ENCODE data around the gene MTA3.

MTA3 gene

DNA sequence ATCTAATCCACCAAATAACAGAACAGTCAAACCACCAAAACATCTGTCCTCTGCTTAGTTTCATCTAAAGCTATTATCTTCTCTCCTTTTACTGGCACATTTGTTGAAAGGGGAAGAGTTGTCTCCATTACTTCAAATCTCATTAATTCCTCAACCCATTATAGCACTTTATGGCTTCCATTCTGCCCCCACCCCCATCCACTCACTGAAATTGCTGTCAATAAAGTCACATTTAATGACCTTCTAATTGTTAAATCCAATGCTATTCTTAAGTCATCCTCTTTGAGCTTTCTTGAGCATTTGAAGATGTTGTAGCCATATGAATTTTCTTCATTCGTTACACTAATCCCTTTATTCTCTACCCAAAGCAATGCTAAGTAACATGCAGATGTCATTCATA, 190.3 kb downstream of the MTA3 start:
- DNase-seq (ENCODE audit: low read depth in 2 of 3, low spot score in 1 of 3): no peak

DNA sequence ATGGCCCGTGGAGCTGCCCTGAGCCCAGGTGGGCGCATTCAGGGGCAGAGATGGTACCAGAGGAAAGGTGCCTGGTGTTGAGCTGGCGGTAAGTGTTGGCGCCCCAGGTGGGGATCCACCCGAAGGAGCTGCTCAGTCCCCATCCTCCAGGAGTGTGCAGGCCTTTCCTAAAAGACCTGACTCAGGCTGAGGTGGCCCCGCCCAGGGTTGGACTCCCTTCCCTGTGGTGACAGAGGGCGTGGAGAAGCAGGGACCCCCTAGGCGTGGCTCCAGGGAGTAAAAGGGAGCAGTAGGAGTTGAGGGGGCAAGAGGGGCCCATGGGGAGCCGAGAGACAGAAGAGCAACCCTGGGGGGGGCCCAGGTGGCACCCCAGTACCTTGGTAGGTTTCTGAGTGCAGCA, 193.1 kb downstream of the MTA3 start:
- DNase-seq (ENCODE audit: low read depth in 2 of 3, low spot score in 1 of 3): no peak

DNA sequence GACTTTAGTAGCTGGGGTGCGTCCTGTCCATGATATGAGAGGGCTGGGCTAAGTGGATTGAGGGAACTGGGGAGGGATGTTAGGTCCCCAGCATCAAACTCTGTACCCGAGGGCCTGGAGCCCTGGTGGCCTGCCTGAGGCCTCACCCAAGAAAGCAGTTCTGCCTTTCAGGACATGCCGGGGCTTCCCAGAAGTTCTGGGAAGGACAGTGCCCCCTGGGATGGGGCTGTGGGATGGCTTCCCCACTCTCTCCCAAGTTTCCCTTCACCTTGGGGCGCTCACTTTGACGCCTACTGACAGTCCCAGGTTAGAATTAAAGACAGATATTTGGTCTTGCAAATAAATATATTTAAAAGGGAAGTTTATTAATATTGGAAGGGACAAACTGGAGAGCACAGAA, 193.7 kb downstream of the MTA3 start:
- no peak for DNase-seq (ENCODE audit: low read depth in 2 of 3, low spot score in 1 of 3)

DNA sequence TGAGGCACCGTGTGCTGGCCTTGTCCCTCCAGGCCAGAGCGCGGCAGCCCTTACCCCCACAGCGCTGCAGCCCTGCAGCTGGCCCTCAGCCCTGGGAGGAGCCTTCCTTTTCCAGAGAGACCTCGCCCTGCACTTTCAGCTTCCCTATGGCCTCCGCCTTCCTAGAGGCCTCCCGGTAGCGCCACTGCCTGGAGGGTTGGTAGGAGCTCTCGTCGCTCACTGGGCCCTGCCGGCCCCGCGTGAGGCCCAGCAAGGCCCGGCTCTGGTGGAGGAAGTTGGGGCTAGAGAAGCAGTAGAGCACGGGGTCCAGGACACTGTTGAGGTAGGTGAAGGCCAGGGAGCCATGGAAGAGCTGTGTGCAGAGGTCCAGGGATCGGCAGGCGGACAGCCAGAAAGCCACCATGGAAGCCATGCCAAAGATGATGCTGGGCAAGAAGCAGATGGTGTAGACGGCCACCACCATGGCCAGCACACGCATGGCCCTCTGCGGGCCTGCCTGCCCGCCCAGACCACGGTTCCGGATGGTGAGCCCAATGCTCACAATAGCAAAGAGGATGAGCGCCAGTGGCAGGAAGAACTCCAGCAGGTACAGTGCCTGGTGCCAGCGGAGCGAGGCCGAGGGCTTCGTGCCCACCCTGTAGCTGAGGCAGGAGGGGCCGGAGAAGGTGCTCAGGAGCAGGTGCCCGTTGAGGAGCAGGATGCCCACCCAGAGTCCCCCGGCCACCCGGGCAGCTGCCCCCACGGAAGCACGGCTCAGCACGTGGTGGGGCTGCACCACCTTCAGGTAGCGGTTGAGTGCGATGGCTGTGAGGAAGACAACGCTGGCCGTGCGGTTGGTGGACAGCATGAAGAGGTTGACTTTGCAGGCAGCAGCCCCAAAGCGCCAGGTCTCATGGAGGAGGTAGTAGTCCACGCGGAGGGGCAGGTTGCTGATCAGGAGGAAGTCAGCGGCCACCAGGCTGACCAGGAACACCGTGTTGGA, 194.7 kb downstream of the MTA3 start:
- no peak for DNase-seq (ENCODE audit: low read depth in 2 of 3, low spot score in 1 of 3)

DNA sequence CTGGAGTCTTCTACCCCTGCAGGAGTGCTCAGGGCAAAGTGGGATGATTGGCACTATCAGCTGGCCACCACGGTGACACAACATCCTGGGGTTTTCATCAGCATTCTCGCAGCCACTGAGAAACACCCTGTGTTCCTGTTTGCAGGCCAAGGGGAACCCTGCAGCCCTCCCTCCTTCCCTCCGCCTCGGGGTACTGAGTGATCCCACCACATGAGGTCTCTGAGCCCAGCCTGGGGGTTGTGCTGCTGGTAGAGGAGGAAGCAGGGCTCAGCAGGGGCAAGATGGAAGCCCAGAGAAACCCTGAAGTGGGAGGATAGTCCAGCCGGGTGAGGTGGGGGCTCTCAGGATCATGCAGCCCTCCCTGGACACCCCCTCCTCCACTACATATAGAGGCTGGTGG, 195.7 kb downstream of the MTA3 start, which contains the start of gene OXER1:
OXER1 (minus strand) TSS at position 40 of the 400 bp plus-strand sequence. CDS start 73 bp downstream, outside the sequence.
- no peak for DNase-seq (ENCODE audit: low read depth in 2 of 3, low spot score in 1 of 3)

DNA sequence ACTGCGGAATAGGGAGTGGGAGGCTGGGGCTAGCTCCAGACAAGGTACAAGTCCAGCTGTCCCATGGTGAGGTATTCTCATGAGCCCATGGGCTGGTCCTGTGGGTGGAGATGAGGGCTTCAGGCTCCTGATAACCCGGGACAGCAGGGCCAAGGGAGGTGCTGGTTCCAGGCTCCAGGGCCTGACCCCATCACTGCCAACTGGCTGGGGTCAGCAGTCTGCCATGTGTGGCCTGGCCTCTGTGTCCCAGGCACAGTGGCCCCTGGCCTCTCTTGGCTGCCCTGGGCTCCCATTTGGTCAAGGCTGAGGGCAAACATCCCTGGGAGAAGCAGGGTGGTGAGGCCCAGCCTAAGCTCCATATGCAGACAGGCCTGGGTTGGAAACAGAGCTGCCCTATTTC, 196.5 kb downstream of the MTA3 start:
- no peak for DNase-seq (ENCODE audit: low read depth in 2 of 3, low spot score in 1 of 3)

DNA sequence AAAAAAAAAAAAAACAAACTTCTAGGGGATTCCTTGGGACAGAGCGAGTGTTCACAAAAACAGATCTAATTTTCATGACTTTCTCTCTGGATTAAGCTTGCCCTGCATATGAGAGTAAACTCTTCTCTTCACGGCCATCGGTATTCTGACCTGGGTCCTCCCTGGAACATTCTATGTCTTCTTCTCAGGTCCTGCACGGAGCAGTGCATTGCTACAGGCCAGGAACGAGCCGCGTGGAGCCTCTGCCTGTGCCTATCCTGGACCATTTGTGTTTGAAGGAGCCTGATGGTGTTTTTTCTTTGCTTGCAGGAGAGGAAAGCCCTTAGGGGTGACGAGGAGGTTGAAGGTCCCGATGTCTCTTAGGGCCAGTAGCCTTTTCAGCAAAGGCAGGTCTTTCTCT, 197.3 kb downstream of the MTA3 start:
- no peak for DNase-seq (ENCODE audit: low read depth in 2 of 3, low spot score in 1 of 3)

DNA sequence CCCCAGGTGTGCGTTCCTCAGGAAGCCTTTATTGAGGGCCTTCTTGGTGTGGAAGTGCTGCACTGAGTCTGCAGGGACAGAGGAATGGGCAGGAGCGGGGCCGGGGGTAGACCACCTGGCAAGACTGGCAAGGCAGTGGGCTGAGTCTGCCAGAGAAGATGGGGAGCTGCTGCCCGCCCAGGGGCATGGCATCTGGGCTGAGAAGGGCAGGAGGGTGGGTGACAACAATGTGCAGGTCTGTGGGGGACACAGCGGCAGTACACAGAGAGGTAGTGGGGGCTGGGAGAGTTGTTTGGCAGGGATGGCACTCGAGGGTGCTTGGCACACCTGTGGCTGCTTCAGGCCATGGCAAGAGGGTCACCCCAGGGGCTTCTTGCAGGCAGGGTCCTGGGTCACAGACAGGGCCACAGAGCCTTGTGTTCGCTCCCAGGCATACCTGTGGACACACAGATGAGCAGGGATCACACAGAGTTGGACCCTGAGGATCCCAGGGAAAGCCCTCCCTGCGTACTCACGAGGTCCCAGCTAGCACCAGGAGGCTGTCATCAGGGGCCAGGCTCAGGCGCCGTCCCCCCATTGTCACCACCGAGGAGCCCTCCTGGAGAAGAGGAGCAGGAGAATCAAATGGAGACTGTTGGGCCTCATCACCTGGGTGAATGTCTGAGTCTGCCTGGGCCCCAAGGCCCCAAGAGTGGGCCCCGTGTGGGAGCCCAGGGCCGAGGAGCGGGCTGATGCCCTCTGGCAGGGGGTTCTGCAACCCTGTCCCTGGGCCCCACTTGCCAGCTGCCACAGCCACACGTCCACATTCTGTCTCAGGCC, 198.9 kb downstream of the MTA3 start:
- DNase-seq (ENCODE audit: low read depth in 2 of 3, low spot score in 1 of 3): no peak

DNA sequence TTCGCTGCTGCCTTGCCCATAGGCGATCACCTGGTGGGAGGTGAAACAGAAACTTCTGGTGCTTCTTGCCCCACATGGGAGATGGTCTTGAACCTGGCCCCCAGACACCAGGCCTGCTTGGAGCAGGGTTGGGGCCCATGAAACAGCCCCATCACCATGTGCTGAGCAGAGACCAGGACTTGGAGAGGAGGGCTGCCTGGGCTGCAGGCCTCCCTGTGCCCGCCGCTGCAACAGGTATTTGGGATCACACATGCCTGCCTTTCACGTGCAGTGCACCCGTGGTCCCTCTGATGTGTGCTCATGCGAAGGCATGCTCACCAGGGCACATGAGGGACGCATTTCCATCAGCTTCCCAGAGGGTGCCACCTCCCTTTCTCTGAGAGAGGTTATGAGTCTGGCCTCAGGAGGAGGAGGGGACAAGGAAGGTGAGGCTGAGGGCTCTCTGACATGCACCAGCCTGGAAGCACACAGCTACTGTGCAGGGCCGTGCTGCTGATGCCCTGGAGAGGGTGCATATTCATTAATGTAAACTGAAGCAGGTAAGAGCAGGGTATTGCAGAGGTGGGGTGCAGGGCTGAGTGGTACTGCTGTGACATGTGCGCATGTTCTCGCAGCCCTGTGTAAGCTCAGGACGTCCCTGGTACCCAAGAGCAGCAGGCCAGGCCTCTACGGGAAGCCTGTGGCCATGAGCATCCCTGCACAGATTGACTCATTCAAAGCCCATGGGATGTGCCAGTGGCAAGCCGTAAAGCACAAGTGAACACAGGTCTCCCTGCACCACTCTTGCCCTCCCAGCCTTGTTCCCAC, 199.7 kb downstream of the MTA3 start:
- no peak for DNase-seq (ENCODE audit: low read depth in 2 of 3, low spot score in 1 of 3)

DNA sequence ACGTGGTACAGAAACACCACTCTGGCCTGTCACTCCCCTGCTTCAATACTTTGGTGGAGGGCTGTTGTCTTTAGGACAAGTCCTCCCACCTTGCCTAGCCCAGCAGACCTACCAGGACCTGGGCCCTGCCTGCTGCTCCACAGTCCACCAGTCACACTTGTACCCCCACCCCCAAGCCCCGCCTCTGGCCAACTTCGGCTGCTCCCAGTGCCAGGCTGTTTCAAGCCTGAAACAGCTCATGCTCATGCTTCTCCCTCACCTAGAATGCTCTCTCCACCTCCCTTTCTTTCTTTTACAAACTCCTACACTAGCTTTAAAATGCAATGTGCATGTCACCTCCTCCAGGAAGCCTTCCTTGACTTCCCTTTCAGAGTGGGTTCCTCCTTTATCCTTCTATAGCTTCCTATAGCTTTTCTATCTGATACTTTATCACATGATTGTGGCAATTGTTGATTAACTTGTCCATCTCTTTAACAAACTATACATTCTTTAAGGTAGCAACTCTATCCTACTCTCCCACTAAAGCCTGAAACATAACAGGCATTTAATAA, 200.3 kb downstream of the MTA3 start:
- no peak for DNase-seq (ENCODE audit: low read depth in 2 of 3, low spot score in 1 of 3)

DNA sequence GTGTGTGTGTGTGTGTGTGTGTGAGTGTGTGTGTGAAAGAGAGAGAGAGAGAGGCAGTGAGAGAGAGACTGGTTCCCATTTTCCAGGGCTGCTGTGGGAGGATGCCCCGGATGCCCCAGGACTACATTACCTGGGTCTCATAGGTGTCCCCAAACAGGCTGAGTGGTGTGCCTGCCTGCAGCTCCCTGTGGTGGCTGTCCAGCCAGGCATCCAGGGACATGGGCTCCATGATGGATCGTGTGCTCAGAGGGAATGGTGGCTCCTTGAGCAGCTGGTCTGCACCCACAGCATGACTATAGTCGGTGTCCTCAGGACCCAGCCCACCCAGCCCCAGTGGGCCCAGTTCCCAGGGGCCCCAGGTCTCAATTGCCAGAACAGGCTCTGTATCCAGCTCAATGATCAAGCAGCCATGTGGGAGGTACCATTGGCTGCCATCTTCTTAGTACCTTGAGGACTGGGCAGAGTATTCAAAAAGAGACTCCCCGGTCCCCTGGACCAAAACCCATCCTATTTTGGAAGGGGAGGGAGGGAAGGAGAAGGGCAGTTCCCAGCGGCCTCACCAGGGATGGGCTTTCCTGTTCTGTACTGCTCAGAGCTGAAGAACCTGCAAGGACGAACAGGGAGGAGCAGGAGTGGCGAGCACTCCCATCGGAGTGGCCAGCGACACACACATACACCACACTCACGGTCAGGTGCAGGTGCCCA, 201.3 kb downstream of the MTA3 start:
- no peak for DNase-seq (ENCODE audit: low read depth in 2 of 3, low spot score in 1 of 3)

DNA sequence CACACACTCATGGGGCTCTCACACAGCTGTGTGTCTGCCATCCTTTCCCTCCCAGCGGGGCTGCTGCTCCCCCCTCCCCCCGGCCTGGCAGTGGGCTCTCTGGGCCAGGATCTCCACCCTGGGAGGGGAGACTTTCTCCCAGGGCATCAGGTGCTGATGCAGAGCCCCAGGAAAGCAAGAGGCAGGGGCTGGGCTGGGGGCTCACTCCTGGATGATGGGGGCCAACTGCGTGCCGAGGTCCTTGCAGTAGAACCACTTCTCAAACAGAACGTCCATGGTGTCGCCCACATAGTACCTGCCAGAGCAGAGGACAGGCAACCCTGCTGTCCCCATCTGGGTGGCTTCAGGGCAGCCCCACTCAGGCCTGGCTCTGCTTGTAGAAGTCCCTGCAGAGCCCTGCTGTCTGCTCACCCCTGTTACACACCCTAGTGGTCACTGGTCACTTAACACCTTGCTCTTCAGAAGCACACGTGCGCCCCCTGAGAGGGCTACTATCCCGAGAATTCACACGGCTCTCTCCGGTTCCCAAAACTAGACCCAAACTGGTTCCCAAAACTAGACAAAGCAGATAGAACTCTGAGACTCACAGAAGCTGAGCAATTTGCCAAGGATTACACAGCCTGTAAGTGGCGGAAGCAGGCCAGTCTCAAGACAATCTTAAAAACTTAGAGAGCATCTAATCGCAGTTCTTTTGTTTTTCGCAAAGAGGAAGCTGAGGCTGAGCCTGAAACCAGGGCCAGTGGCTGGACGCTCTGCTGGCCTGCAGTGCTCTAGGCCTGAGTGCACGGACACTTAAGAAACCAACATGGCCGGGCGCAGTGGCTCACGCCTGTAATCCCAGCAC, 202.1 kb downstream of the MTA3 start:
- no peak for DNase-seq (ENCODE audit: low read depth in 2 of 3, low spot score in 1 of 3)

DNA sequence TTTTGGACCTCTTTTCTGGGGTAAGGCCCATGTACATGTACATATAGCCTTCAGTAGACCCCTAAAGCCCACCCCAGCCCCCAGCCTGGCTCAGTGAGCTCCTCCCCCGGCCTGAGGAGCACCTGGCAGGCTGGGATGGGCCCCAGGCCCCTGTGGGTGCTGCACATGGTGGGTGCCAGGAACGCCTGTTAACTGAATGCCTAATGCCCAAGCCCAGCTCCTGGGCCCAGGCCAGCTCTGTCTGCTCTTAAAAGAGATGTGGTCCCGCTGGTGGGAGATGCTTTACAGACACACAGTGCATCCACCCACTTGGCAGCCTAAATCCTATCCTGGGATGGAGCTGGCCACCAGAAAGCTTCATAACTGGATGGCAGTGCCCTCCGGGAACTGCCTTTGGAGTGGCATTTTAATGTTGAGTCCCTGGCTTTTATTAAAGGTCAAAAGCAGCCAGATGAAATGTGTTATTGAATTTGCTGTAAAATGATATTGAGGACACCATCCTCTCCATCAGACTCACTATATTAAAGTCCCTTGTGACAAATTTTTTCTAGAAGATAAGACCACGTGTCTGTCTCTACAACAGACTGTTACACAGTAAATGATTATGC, 203.2 kb downstream of the MTA3 start:
- DNase-seq (ENCODE audit: low read depth in 2 of 3, low spot score in 1 of 3): no peak

DNA sequence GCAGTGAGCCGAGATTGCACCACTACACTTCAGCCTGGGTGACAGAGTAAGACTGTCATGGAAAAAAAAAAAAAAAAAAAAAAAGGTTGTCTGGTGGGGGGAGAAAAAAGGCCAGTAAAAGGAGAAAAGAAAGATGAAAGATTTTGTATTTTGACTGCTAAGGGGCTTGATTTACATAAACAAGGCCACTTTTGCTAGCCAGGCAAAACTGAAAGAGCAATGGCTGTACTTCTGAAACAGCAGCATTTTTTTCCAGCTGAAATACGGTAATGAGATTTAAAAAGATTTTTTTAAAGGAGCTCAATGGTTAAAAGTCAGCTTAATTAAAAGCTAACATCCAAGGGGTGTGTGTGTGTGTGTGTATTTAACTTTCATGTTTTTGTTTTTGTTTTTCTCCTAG, 206.8 kb downstream of the MTA3 start:
- DNase-seq (ENCODE audit: low read depth in 2 of 3, low spot score in 1 of 3): no peak

DNA sequence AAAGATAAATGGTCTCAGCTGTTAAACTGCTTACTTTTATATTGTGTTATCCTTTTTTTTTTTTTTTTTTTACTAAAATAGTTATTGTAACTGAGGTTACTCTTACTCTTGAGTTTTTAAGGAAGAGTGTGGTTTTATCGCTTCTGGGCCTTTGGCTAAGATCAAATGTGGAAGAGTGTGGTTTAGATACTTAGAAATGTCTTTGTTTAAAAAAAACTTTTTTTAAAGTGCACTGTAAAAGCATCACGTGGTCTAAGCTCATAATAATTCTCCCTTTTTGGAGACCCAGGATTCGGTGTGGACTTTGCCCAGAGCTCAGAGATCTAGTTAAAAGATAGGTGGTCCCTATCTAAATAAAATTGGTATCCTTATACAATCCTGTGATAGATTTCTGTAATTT, 207.4 kb downstream of the MTA3 start:
- DNase-seq (ENCODE audit: low read depth in 2 of 3, low spot score in 1 of 3): no peak

DNA sequence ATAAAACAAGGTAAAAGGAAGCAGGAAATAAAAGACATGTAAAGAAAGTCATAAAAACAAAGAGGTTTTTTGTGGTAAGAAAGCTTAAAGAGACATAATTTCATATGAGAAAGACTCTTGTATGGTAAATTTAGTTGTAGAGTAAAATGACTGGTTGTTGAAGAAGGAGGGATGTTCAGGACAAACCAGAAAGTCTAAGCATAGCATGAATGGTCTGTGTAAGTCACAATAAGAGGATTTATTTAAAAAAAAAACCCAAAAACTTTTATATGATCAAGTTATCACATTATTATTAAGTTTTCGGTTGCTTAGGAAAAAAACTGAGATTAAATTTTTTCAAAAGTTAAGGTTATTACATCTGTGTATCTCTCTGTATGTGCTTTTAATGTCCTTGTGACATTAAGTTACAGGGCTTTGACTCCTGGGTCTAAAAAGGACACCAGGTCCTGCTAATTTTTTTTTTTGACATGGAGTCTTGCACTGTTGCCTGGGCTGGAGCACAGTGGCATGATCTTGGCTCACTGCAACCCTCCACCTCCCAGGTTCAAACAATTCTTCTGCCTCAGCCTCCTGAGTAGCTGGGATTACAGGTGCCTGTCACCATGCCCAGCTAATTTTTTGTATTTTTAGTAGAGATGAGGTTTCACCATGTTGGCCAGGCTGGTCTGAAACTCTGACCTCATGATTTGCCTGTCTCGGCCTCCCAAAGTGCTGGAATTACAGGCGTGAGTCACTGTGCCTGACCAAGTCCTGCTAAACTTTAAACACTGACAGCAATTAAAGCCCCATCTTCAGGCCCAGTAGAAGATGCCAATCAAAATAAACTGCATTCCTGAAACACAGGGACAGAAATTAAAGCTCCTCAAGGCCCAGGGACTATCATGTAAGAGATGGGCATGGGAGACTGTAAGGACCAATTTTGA, 209.7 kb downstream of the MTA3 start:
- DNase-seq (ENCODE audit: low read depth in 2 of 3, low spot score in 1 of 3): no peak

DNA sequence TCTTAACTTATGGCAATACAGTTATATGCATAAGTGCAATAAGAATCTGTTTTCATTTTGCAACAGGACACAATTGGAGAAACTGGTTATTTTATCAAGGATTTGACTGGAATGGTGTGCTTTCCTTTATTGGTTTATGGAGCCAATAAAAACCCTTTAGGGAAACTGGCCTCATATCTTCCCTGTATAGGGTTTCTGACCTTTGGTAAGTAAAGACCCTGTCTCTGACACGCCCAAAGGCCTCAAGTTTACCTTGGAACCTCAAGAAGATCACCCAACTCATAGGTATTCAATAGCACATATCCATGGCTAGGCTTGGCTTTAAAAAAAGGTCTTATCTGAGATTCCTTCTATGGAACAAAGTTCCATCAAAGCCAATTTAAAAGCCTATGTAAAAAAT, 212.7 kb downstream of the MTA3 start:
- DNase-seq (ENCODE audit: low read depth in 2 of 3, low spot score in 1 of 3): no peak

DNA sequence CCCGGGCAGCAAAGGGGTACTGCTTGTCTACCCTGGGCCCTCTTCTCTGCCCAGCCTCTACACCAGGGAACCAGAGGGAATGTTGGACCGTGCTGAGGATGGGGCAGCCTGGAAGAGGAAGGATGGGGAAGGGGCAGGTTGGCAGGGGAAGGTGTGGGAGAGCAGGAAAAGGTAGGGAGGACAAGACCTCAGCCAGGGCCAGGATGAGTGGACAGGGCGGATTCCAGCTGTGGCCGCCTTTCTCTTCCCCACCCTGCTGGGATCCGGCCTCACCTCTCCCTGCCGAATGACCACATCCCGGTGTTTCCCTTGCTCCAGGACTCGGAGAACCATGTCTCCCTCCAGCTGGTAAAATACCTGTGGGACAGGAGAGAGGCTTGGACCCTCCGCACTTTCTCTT, 215.1 kb downstream of the MTA3 start:
- no peak for DNase-seq (ENCODE audit: low read depth in 2 of 3, low spot score in 1 of 3)

Data from stimulated activated CD4-positive, alpha-beta T cell treated with anti-CD3 and anti-CD28 coated beads, Interleukin-12 subunit alpha, Interleukin-12 subunit beta, amount 100 ng/mL, for 48 hours (primary cell).